Endothelial cell (in vitro differentiated cells): ENCODE data around the gene CNOT6L. TPM values are rescaled to one million over a fixed set of nuclear protein-coding genes. Genes with fewer than 3 reads are reported as not detected.

Source experiments
- DNase-seq: peaks from one replicate; pipeline ENCODE4 v3.0.0; 2021; ENCODE audit warnings: low spot score
- H3K27ac Mint-ChIP-seq: one replicate; pipeline ENCODE4 v1.8.0; 2021; ENCODE audit warnings: mixed read lengths, inconsistent platforms; ENCODE audit not compliant: unreplicated experiment
- H3K27me3 Mint-ChIP-seq: one replicate; pipeline ENCODE4 v1.8.0; 2021; ENCODE audit warnings: mild to moderate bottlenecking, moderate library complexity, mixed read lengths, inconsistent platforms; ENCODE audit not compliant: unreplicated experiment
- H3K36me3 Mint-ChIP-seq: one replicate; pipeline ENCODE4 v1.8.0; 2021; ENCODE audit warnings: mild to moderate bottlenecking, low read depth, mixed read lengths, inconsistent platforms; ENCODE audit not compliant: unreplicated experiment
- H3K4me1 Mint-ChIP-seq: one replicate; pipeline ENCODE4 v1.8.0; 2021; ENCODE audit warnings: mild to moderate bottlenecking, mixed read lengths, inconsistent platforms; ENCODE audit not compliant: unreplicated experiment
- H3K4me3 Mint-ChIP-seq: one replicate; pipeline ENCODE4 v1.8.0; 2021; ENCODE audit warnings: mild to moderate bottlenecking, mixed read lengths, inconsistent platforms; ENCODE audit not compliant: unreplicated experiment
- H3K9me3 Mint-ChIP-seq: one replicate; pipeline ENCODE4 v1.8.0; 2021; ENCODE audit warnings: mixed read lengths, inconsistent platforms; ENCODE audit not compliant: unreplicated experiment
- CTCF ChIP-seq: fragments of 200-600 bp; sonication (generic); IDR thresholded peaks from one replicate; pipeline ENCODE4 v1.5.0; 2021; ENCODE audit warnings: antibody characterized with exemption; ENCODE audit not compliant: unreplicated experiment
- total RNA-seq: library from RNA; stranded (reverse); fragmentation: NEBNext Ultra II Directional; extraction: Animal tissue kit (Norgen Biotek cat#: 25700); gene quantifications from one replicate; pipeline ENCODE4 v1.2.1, GENCODE V29; 2021; ENCODE audit not compliant: unreplicated experiment

Gene CNOT6L
- total RNA-seq, 1 donor from 2014 or later, result 35.3 TPM

- Mint-ChIP-seq H3K36me3 (peaks cover 4% of the 10 kb centered on the region), H3K27me3 (peaks cover 16% of the 10 kb centered on the region), H3K27ac (no peak overlapping the region), H3K9me3 (no peaks in the 10 kb centered on the region), H3K4me1 (peaks cover 21% of the 10 kb centered on the region), H3K4me3 (no peak overlapping the region)
- TF ChIP-seq CTCF, result no peak
- no peak for DNase-seq
Measured at GRCh38 chr4:77859256-77859655, 40.1 kb upstream of the CNOT6L start.

GRCh38 chr4:77856152-77856551 lies 37.0 kb upstream of the CNOT6L start:
- Mint-ChIP-seq H3K27me3 (peaks cover 2% of the 10 kb centered on the region), H3K36me3 (no peaks in the 10 kb centered on the region), H3K27ac (no peak overlapping the region), H3K4me1 (peaks cover 5% of the 10 kb centered on the region), H3K4me3 (no peak overlapping the region), H3K9me3 (no peaks in the 10 kb centered on the region)
- no peak for DNase-seq
- no peak for TF ChIP-seq CTCF

- Mint-ChIP-seq H3K9me3 (no peaks in the 10 kb centered on the region), H3K27ac (no peak overlapping the region), H3K4me1 (peaks cover 3% of the 10 kb centered on the region), H3K27me3 (no peaks in the 10 kb centered on the region), H3K36me3 (no peaks in the 10 kb centered on the region), H3K4me3 (no peak overlapping the region)
- no peak for TF ChIP-seq CTCF
- no peak for DNase-seq
Measured at GRCh38 chr4:77854431-77855111, 35.4 kb upstream of the CNOT6L start.

- Mint-ChIP-seq H3K27ac (no peak overlapping the region), H3K36me3 (no peaks in the 10 kb centered on the region), H3K27me3 (no peaks in the 10 kb centered on the region), H3K9me3 (no peaks in the 10 kb centered on the region), H3K4me3 (no peak overlapping the region), H3K4me1 (peaks cover 3% of the 10 kb centered on the region)
- TF ChIP-seq CTCF, result no peak
- no peak for DNase-seq
Measured at GRCh38 chr4:77852892-77853495, 33.8 kb upstream of the CNOT6L start.

GRCh38 chr4:77849278-77849965 lies 30.3 kb upstream of the CNOT6L start:
- H3K9me3 Mint-ChIP-seq, result no peaks in the 10 kb centered on the region
- no peaks in the 10 kb centered on the region for H3K36me3 Mint-ChIP-seq
- no peak for DNase-seq

More at GRCh38 chr4:77849278-77849965, 30.3 kb upstream of the CNOT6L start:
- no peak for TF ChIP-seq CTCF
- Mint-ChIP-seq H3K4me1 (no peaks in the 10 kb centered on the region), H3K4me3 (no peak overlapping the region), H3K27ac (no peak overlapping the region), H3K27me3 (no peaks in the 10 kb centered on the region)
